CD4-positive, CD25-positive, alpha-beta regulatory T cell (primary cell): ENCODE data around the gene PDCD1. TPM values are rescaled to one million over a fixed set of nuclear protein-coding genes. Genes with fewer than 3 reads are reported as not detected.
A peak's percentile ranks its signal among the peaks of the same experiment; 100 is the strongest.

Experiments
- ATAC-seq, 2 donors: fragments of 150-1000 bp; cut with Tn5 transposase; one replicate each; pipeline ENCODE4 v1.10.0; 2021; ENCODE audit warnings: low read depth in 2 of 2, moderate number of reproducible peaks in 2 of 2, moderate library complexity in 1 of 2
- DNase-seq, 3 donors: peaks; one replicate each; pipeline versions ENCODE4 v3.0.0 to v3.0.0-alpha.2; 2012 to 2022; ENCODE audit warnings: mixed read lengths in 1 of 3
- H3K27ac ChIP-seq: one replicate; pipeline ENCODE4 v1.7.0; 2013; ENCODE audit warnings: mild to moderate bottlenecking, low read length; ENCODE audit not compliant: insufficient read depth, poor library complexity, severe bottlenecking
- H3K27me3 ChIP-seq: one replicate; pipeline ENCODE4 v1.7.0; 2013; ENCODE audit warnings: low read length; ENCODE audit not compliant: control insufficient read depth, insufficient read depth
- H3K36me3 ChIP-seq: one replicate; pipeline ENCODE4 v1.7.0; 2013; ENCODE audit warnings: mild to moderate bottlenecking, low read length, moderate library complexity; ENCODE audit not compliant: control insufficient read depth, insufficient read depth
- H3K4me1 ChIP-seq: 2 replicates; pipeline ENCODE4 v1.7.0; 2013; ENCODE audit warnings: mild to moderate bottlenecking, low read length; ENCODE audit not compliant: insufficient read depth, control insufficient read depth, poor library complexity, severe bottlenecking
- H3K4me3 ChIP-seq: one replicate; pipeline ENCODE4 v1.7.0; 2013; ENCODE audit warnings: low read depth, mild to moderate bottlenecking, low read length, moderate library complexity
- H3K9me3 ChIP-seq, 2 experiments: 1 replicate in 1 of 2; 2 replicates in 1 of 2; pipeline ENCODE4 v1.7.0; 2013; ENCODE audit warnings: low read length in 2 of 2, mild to moderate bottlenecking in 1 of 2, moderate library complexity in 1 of 2; ENCODE audit not compliant: control insufficient read depth in 2 of 2
- H3K27ac Mint-ChIP-seq, 3 donors: one replicate each; pipeline ENCODE4 v1.8.0; 2020 to 2022; ENCODE audit warnings: mild to moderate bottlenecking in 3 of 3, mixed read lengths in 3 of 3, moderate library complexity in 2 of 3
- H3K27me3 Mint-ChIP-seq: one replicate; pipeline ENCODE4 v1.8.0; 2022; ENCODE audit warnings: mild to moderate bottlenecking, mixed read lengths
- H3K36me3 Mint-ChIP-seq: one replicate; pipeline ENCODE4 v1.8.0; 2020; ENCODE audit warnings: mixed read lengths
- H3K4me1 Mint-ChIP-seq, 4 donors: one replicate each; pipeline ENCODE4 v1.8.0; 2020 to 2022; ENCODE audit warnings: mixed read lengths in 4 of 4, mild to moderate bottlenecking in 1 of 4
- H3K4me3 Mint-ChIP-seq, 4 donors: one replicate each; pipeline ENCODE4 v1.8.0; 2020 to 2022; ENCODE audit warnings: mild to moderate bottlenecking in 4 of 4, mixed read lengths in 4 of 4, moderate library complexity in 3 of 4
- H3K9me3 Mint-ChIP-seq, 7 donors: one replicate each; pipeline ENCODE4 v1.8.0; 2020 to 2022; ENCODE audit warnings: mixed read lengths in 7 of 7, mild to moderate bottlenecking in 3 of 7, moderate library complexity in 2 of 7
- polyA plus RNA-seq, 4 donors: library from polyadenylated mRNA; unstranded; fragments of 300-500 nt; fragmentation: Illumina TruSeq; gene quantifications; one replicate each; pipeline ENCODE4 v1.2.3, GENCODE V29; 2021
- total RNA-seq: library from RNA; stranded (reverse); gene quantifications from one replicate; pipeline ENCODE4 v1.2.3, GENCODE V29; 2022

The PDCD1 gene
- total and polyA plus RNA-seq, 5 donors from 2014 or later, result 6.0 to 12.3 (median 7.2) TPM

- Mint-ChIP-seq H3K27me3 (no peaks in the 10 kb centered on the region), H3K4me1 (peaks cover 3 to 41% (median 15%) of the 10 kb centered on the region in 4 donors), H3K36me3 (no peaks in the 10 kb centered on the region), H3K4me3 (peak within 1 kb of the TSS in 3 of 4 donors; percentile 12 to 76 (median 66)), H3K9me3 (peaks cover 0 to 1% (median 0%) of the 10 kb centered on the region in 7 donors), H3K27ac (peak within 1 kb of the TSS in 2 of 3 donors; percentile 8 to 13)
- Histone ChIP-seq H3K4me3 (no peak within 1 kb of the TSS), H3K4me1 (peaks cover 24% of the 10 kb centered on the region), H3K36me3 (no peaks in the 10 kb centered on the region), H3K27ac (no peak within 1 kb of the TSS), H3K9me3 (no peaks in the 10 kb centered on the region), H3K27me3 (no peaks in the 10 kb centered on the region)
- no peak for DNase-seq
- no peak for ATAC-seq
Observed at GRCh38 chr2:241869087-241869961, 10.6 kb upstream of the PDCD1 start, which contains the start of gene RTP5. Gene RTP5, plus strand, starts transcription at chr2:241869729. Its CDS starts 28 bp downstream, at chr2:241869757.

GRCh38 chr2:241868661-241869081 lies 10.0 kb upstream of the PDCD1 start:
- Mint-ChIP-seq H3K36me3 (no peaks in the 10 kb centered on the region), H3K4me3 (peak overlapping the region in 3 of 4 donors; percentile 12 to 76 (median 66)), H3K9me3 (peaks cover 0 to 2% (median 1%) of the 10 kb centered on the region in 7 donors), H3K4me1 (peaks cover 8 to 48% (median 21%) of the 10 kb centered on the region in 4 donors), H3K27me3 (no peaks in the 10 kb centered on the region), H3K27ac (peak overlapping the region in 2 of 3 donors; percentile 8 to 13)
- H3K9me3 ChIP-seq, result no peaks in the 10 kb centered on the region
- H3K27ac ChIP-seq, result no peak overlapping the region
- DNase-seq, result no peak
- H3K4me3 ChIP-seq, result no peak overlapping the region
- H3K27me3 ChIP-seq, result no peaks in the 10 kb centered on the region
- H3K36me3 ChIP-seq, result no peaks in the 10 kb centered on the region
- H3K4me1 ChIP-seq, result peaks cover 31% of the 10 kb centered on the region
- ATAC-seq, result peak in 1 of 2 donors; percentile 7

GRCh38 chr2:241867776-241868420 lies 9.2 kb upstream of the PDCD1 start:
- H3K27me3 Mint-ChIP-seq, result no peaks in the 10 kb centered on the region
- no peaks in the 10 kb centered on the region for H3K36me3 Mint-ChIP-seq
- H3K9me3 ChIP-seq, result no peaks in the 10 kb centered on the region
- ATAC-seq (peak; percentile 29 to 36), DNase-seq (peak in 1 of 3 donors; percentile 30)
- H3K27ac Mint-ChIP-seq, result peak overlapping the region in 2 of 3 donors; percentile 8 to 13
- H3K4me3 Mint-ChIP-seq, result peak overlapping the region in 3 of 4 donors; percentile 12 to 76 (median 66)
- H3K27ac ChIP-seq, result no peak overlapping the region
- no peaks in the 10 kb centered on the region for H3K36me3 ChIP-seq
- H3K4me3 ChIP-seq, result no peak overlapping the region
- no peaks in the 10 kb centered on the region for H3K27me3 ChIP-seq
- peaks cover 8 to 55% (median 24%) of the 10 kb centered on the region in 4 donors for H3K4me1 Mint-ChIP-seq
- peaks cover 38% of the 10 kb centered on the region for H3K4me1 ChIP-seq
- peaks cover 0 to 2% (median 1%) of the 10 kb centered on the region in 7 donors for H3K9me3 Mint-ChIP-seq

- no peaks in the 10 kb centered on the region for H3K36me3 ChIP-seq
- Mint-ChIP-seq H3K9me3 (peaks cover 0 to 2% (median 1%) of the 10 kb centered on the region in 7 donors), H3K27ac (peak overlapping the region in 1 of 3 donors; percentile 48), H3K36me3 (no peaks in the 10 kb centered on the region), H3K4me3 (no peak overlapping the region), H3K27me3 (no peaks in the 10 kb centered on the region), H3K4me1 (peaks cover 8 to 62% (median 26%) of the 10 kb centered on the region in 4 donors)
- no peak for ATAC-seq
- H3K4me1 ChIP-seq, result peaks cover 38% of the 10 kb centered on the region
- DNase-seq, result no peak
- no peak overlapping the region for H3K4me3 ChIP-seq
- H3K27me3 ChIP-seq, result no peaks in the 10 kb centered on the region
- H3K27ac ChIP-seq, result no peak overlapping the region
- no peaks in the 10 kb centered on the region for H3K9me3 ChIP-seq
Observed at GRCh38 chr2:241866790-241867645, 8.3 kb upstream of the PDCD1 start.

- Mint-ChIP-seq H3K27ac (peak overlapping the region in 1 of 3 donors; percentile 79), H3K27me3 (no peaks in the 10 kb centered on the region), H3K9me3 (peaks cover 0 to 2% (median 1%) of the 10 kb centered on the region in 7 donors), H3K4me1 (peaks cover 8 to 66% (median 30%) of the 10 kb centered on the region in 4 donors), H3K36me3 (no peaks in the 10 kb centered on the region), H3K4me3 (peak overlapping the region in 1 of 4 donors; percentile 38)
- DNase-seq (peak in 1 of 3 donors; percentile 41), ATAC-seq (no peak)
- no peaks in the 10 kb centered on the region for H3K36me3 ChIP-seq
- peaks cover 38% of the 10 kb centered on the region for H3K4me1 ChIP-seq
- no peak overlapping the region for H3K4me3 ChIP-seq
- no peaks in the 10 kb centered on the region for H3K9me3 ChIP-seq
- no peaks in the 10 kb centered on the region for H3K27me3 ChIP-seq
- H3K27ac ChIP-seq, result no peak overlapping the region
Observed at GRCh38 chr2:241865957-241866789, 7.5 kb upstream of the PDCD1 start.

- ATAC-seq, result no peak
- Mint-ChIP-seq H3K27ac (peak overlapping the region in 2 of 3 donors; percentile 79 to 88), H3K9me3 (peaks cover 0 to 4% (median 0%) of the 10 kb centered on the region in 7 donors), H3K4me1 (peaks cover 8 to 70% (median 30%) of the 10 kb centered on the region in 4 donors), H3K36me3 (no peaks in the 10 kb centered on the region), H3K27me3 (no peaks in the 10 kb centered on the region), H3K4me3 (peak overlapping the region in 2 of 4 donors; percentile 38 to 54)
- no peaks in the 10 kb centered on the region for H3K9me3 ChIP-seq
- no peak for DNase-seq
- H3K4me1 ChIP-seq, result peaks cover 42% of the 10 kb centered on the region
- H3K27ac ChIP-seq, result no peak overlapping the region
- H3K36me3 ChIP-seq, result no peaks in the 10 kb centered on the region
- no peaks in the 10 kb centered on the region for H3K27me3 ChIP-seq
- H3K4me3 ChIP-seq, result no peak overlapping the region
Observed at GRCh38 chr2:241865416-241865956, 6.8 kb upstream of the PDCD1 start.
